IMR-90 (cell line): ENCODE results near the gene CHST3. TPM values are rescaled to one million over a fixed set of nuclear protein-coding genes. Genes with fewer than 3 reads are reported as not detected.
A peak's percentile ranks its signal among the peaks of the same experiment; 100 is the strongest.

Experiments used
- ATAC-seq: fragments of 200-7000 bp; cut with Tn5 transposase; 2 replicates; pipeline ENCODE4 v1.9.1; 2020; ENCODE audit warnings: low read depth, mild to moderate bottlenecking, moderate library complexity
- BruUV-seq: library from RNA; stranded (reverse); fragments of 400-500 nt; replicated peaks from 2 replicates; lab custom pipeline; 2021; lab: Mats Ljungman, UMichigan
- CTCF ChIA-PET: fragments of 300-600 bp; formaldehyde crosslinking; extraction: SDS; loops from one replicate; lab custom pipeline; 2021; ENCODE audit warnings: antibody characterized with exemption; lab: Yijun Ruan, JAX
- POLR2A ChIA-PET: fragments of 300-600 bp; sonication (Branson Sonifier 250); formaldehyde crosslinking; loops from one replicate; lab custom pipeline; 2022; ENCODE audit warnings: antibody characterized with exemption; ENCODE audit not compliant: unreplicated experiment; lab: Charles Lee
- DNase-seq: peaks from one replicate; pipeline ENCODE4 v3.0.0; 2013
- H2AFZ ChIP-seq: replicated peaks from 2 replicates; pipeline ENCODE3; 2013; ENCODE audit warnings: low read length, mild to moderate bottlenecking; ENCODE audit not compliant: poor library complexity
- H2AK5ac ChIP-seq: 2 replicates; pipeline ENCODE4 v1.6.1; 2013; ENCODE audit warnings: low read depth, low read length, inconsistent platforms
- H2AK9ac ChIP-seq: replicated peaks from 2 replicates; pipeline ENCODE3; 2013; ENCODE audit warnings: mild to moderate bottlenecking, low read depth, low read length, moderate library complexity; ENCODE audit not compliant: poor library complexity
- H2BK120ac ChIP-seq: 2 replicates; pipeline ENCODE4 v1.6.1; 2013; ENCODE audit warnings: low read depth, low read length, inconsistent platforms
- H2BK15ac ChIP-seq: 3 replicates; pipeline ENCODE4 v1.6.1; 2013; ENCODE audit warnings: low read depth, low read length, inconsistent platforms
- H2BK20ac ChIP-seq: 2 replicates; pipeline ENCODE4 v1.6.1; 2013; ENCODE audit warnings: low read depth, mild to moderate bottlenecking, inconsistent platforms, low read length, moderate library complexity
- H2BK5ac ChIP-seq: 2 replicates; pipeline ENCODE4 v1.6.1; 2013; ENCODE audit warnings: mild to moderate bottlenecking, low read depth, low read length, inconsistent platforms; ENCODE audit not compliant: poor library complexity, severe bottlenecking
- H3K14ac ChIP-seq: replicated peaks from 2 replicates; pipeline ENCODE4 v1.6.1; 2013; ENCODE audit warnings: low read depth, low read length, inconsistent platforms
- H3K18ac ChIP-seq: 2 replicates; pipeline ENCODE4 v1.6.1; 2013; ENCODE audit warnings: low read depth, low read length, control low read depth
- H3K23ac ChIP-seq: 2 replicates; pipeline ENCODE4 v1.6.1; 2013; ENCODE audit warnings: low read depth, low read length, inconsistent platforms
- H3K27ac ChIP-seq: 2 replicates; pipeline ENCODE4 v1.5.1; 2013; ENCODE audit warnings: mild to moderate bottlenecking, control low read depth, low read length; ENCODE audit not compliant: insufficient read depth
- H3K27me3 ChIP-seq: 2 replicates; pipeline ENCODE4 v1.6.1; 2013; ENCODE audit warnings: low read length; ENCODE audit not compliant: control insufficient read depth, insufficient read depth
- H3K36me3 ChIP-seq: 2 replicates; pipeline ENCODE4 v1.6.1; 2013; ENCODE audit warnings: low read length, mixed read lengths; ENCODE audit not compliant: control insufficient read depth, insufficient read depth
- H3K4ac ChIP-seq: 2 replicates; pipeline ENCODE4 v1.6.1; 2013; ENCODE audit warnings: low read depth, low read length, inconsistent platforms
- H3K4me1 ChIP-seq: 2 replicates; pipeline ENCODE4 v1.6.1; 2013; ENCODE audit warnings: low read length, mixed read lengths; ENCODE audit not compliant: control insufficient read depth, insufficient read depth
- H3K4me2 ChIP-seq: 2 replicates; pipeline ENCODE4 v1.6.1; 2013; ENCODE audit warnings: low read depth, mild to moderate bottlenecking, control low read depth, low read length, moderate library complexity
- H3K4me3 ChIP-seq: 2 replicates; pipeline ENCODE4 v1.5.1; 2013; ENCODE audit warnings: low read depth, mild to moderate bottlenecking, control low read depth, low read length, moderate library complexity; ENCODE audit not compliant: insufficient read depth
- H3K56ac ChIP-seq: 2 replicates; pipeline ENCODE4 v1.6.1; 2013; ENCODE audit warnings: low read length, inconsistent platforms; ENCODE audit not compliant: insufficient read depth; ENCODE audit errors: extremely low read depth
- H3K79me1 ChIP-seq, 2 experiments: 2 replicates each; pipeline ENCODE4 v1.6.1; 2013; ENCODE audit warnings: low read length in 2 of 2, inconsistent platforms in 1 of 2, low read depth in 1 of 2
- H3K9ac ChIP-seq: 2 replicates; pipeline ENCODE4 v1.6.1; 2013; ENCODE audit warnings: low read depth, low read length, control low read depth
- H3K9me1 ChIP-seq: 2 replicates; pipeline ENCODE4 v1.6.1; 2013; ENCODE audit warnings: low read length, inconsistent platforms; ENCODE audit not compliant: insufficient read depth
- H3K9me3 ChIP-seq: 2 replicates; pipeline ENCODE4 v1.6.1; 2013; ENCODE audit warnings: low read length; ENCODE audit not compliant: control insufficient read depth, insufficient read depth
- H4K20me1 ChIP-seq: 2 replicates; pipeline ENCODE4 v1.6.1; 2013; ENCODE audit warnings: low read length, inconsistent platforms; ENCODE audit not compliant: insufficient read depth
- H4K5ac ChIP-seq: 2 replicates; pipeline ENCODE4 v1.6.1; 2013; ENCODE audit warnings: mild to moderate bottlenecking, low read depth, low read length, control low read depth
- H4K8ac ChIP-seq, 2 experiments: 2 replicates each; pipeline ENCODE4 v1.6.1; 2013; ENCODE audit warnings: low read depth in 2 of 2, low read length in 2 of 2, control low read depth in 1 of 2, inconsistent platforms in 1 of 2
- H4K91ac ChIP-seq: 2 replicates; pipeline ENCODE4 v1.6.1; 2013; ENCODE audit warnings: low read depth, low read length, inconsistent platforms; ENCODE audit not compliant: insufficient read depth
- MAZ ChIP-seq: IDR thresholded peaks from 2 replicates; pipeline ENCODE4 v1.6.1; 2012; ENCODE audit warnings: low read depth, mild to moderate bottlenecking, low read length, improper control_type of control experiment, moderate library complexity, borderline replicate concordance
- RCOR1 ChIP-seq: IDR thresholded peaks from 2 replicates; pipeline ENCODE4 v1.6.1; 2012; ENCODE audit warnings: mild to moderate bottlenecking, low read length, improper control_type of control experiment; ENCODE audit not compliant: insufficient replicate concordance
- RFX5 ChIP-seq: IDR thresholded peaks from 2 replicates; pipeline ENCODE4 v1.8.0; 2012; ENCODE audit warnings: low read depth, mild to moderate bottlenecking, low read length, moderate library complexity
- SMC3 ChIP-seq: fragments of 150-350 bp; IDR thresholded peaks from 2 replicates; pipeline ENCODE4 v1.6.1; 2016; ENCODE audit warnings: low read depth, mild to moderate bottlenecking, antibody characterized with exemption, low read length, moderate library complexity
- WGBS, 2 experiments: methylation state at CpG; one replicate each; pipeline versions ENCODE4 v1.1.5 to v1.1.7; 2013; ENCODE audit warnings: missing lambda C conversion rate in 2 of 2; ENCODE audit not compliant: insufficient read length in 1 of 2; ENCODE audit errors: extremely low coverage in 2 of 2; 5-methylcytosine and 5-hydroxymethylcytosine counted together
- dilution Hi-C: fragments of 300-500 bp; cut with HindIII; formaldehyde crosslinking; loops from one replicate; pipeline ENCODE4 v1.14.3; 2018; ENCODE audit warnings: low sequenced_read_pairs; ENCODE audit not compliant: unreplicated experiment
- in situ Hi-C: fragments of 300-500 bp; cut with MboI; formaldehyde crosslinking; loops from 3 replicates; pipeline ENCODE4 v1.14.3; 2019; ENCODE audit warnings: low sequenced_read_pairs, inconsistent platforms, mixed read lengths
- intact Hi-C: fragments of 100-400 bp; cut with micrococcal nuclease; formaldehyde crosslinking; loops from 2 replicates; pipeline ENCODE4 v1.10.0; 2022
- polyA plus RNA-seq, 3 experiments: library from polyadenylated mRNA; depleted of rRNA; stranded (reverse); fragments of >200 nt; gene quantifications; 2 replicates each; pipeline ENCODE4 v1.2.3, GENCODE V29; 2012; ENCODE audit warnings: low replicate concordance in 1 of 3
- total RNA-seq: library from RNA; depleted of rRNA; stranded (reverse); fragments of >200 nt; gene quantifications from 2 replicates; pipeline ENCODE4 v1.2.3, GENCODE V29; 2012
- TF ChIP-seq, protein P1 (sequence below): conservative IDR thresholded peaks from 2 replicates; pipeline ENCODE4 v1.5.1; 2012; ENCODE audit warnings: mild to moderate bottlenecking, low read depth, low read length, improper control_type of control experiment
- TF ChIP-seq, protein P2 (sequence below): fragments of 150-350 bp; IDR thresholded peaks from 2 replicates; pipeline ENCODE4 v1.6.1; 2016; ENCODE audit warnings: low read depth, mild to moderate bottlenecking, low read length, moderate library complexity, borderline replicate concordance

Gene CHST3
- total and polyA plus RNA-seq, 2 of the 4 experiments (the other 2 are of a cell fraction): 8.6 to 9.0 TPM

DNA sequence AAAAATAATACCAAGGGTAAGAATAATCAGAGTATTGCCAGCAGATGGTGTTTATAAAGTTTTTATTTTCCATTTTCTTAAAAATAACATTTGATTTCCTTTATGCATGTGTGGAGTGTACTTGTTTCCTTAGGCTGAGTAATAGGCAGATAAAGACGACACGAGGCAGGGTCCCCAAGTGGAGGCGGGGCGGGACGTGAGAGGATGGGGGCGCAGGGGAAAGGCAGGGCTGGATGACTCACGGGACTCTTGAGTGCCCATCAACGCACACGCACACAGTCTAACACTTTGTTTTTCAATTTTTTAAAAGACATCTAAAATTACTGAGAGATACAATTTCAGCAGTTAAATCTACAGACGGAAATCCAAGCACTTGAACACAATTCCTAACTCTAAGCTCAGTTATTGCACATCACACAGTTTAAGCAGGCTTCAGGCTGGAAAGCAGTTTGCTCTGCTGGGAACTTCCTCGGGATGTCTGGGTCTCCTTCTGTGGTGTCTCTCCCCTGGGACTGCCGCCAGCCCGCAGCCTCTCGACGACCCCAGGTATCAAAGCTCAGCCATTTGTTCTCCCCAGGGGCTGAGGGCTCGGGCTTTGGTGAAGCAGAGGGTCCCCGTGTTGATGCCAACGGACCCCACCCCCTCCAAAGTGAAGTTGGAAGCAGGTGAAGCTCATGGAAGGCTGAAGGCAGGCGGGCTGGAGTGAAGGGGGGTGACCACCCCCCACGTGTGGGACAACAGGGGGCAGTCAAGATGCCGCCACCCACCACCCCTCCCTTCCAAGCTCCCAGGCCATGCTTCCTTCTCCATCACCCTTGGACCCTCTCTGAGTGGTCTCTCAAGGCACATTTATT, 95.0 kb downstream of the CHST3 start:
- Histone ChIP-seq H2AK5ac (no peak overlapping the region), H3K79me1 (no peaks in the 10 kb centered on the region), H4K5ac (no peak overlapping the region), H3K56ac (no peak overlapping the region), H3K9me3 (no peaks in the 10 kb centered on the region), H3K9me1 (no peaks in the 10 kb centered on the region), H2AFZ (no peak overlapping the region), H2BK20ac (no peak overlapping the region), H3K4ac (no peak overlapping the region), H3K18ac (no peak overlapping the region), H3K4me1 (no peaks in the 10 kb centered on the region), H3K23ac (no peak overlapping the region), H2BK120ac (no peak overlapping the region), H2BK5ac (no peak overlapping the region), H4K91ac (no peak overlapping the region), H3K27me3 (peaks cover 52% of the 10 kb centered on the region), H3K4me2 (peak overlapping the region; percentile 10; the same call in 1 of the 2 replicates), H2AK9ac (no peak overlapping the region), H3K27ac (no peak overlapping the region), H3K9ac (no peak overlapping the region), H3K36me3 (no peaks in the 10 kb centered on the region), H3K4me3 (no peak overlapping the region), H4K8ac (no peak overlapping the region), H2BK15ac (no peak overlapping the region), H4K20me1 (no peaks in the 10 kb centered on the region), H3K14ac (no peak overlapping the region)
- BruUV-seq: no TSS peak
- TF ChIP-seq, protein P1, sequence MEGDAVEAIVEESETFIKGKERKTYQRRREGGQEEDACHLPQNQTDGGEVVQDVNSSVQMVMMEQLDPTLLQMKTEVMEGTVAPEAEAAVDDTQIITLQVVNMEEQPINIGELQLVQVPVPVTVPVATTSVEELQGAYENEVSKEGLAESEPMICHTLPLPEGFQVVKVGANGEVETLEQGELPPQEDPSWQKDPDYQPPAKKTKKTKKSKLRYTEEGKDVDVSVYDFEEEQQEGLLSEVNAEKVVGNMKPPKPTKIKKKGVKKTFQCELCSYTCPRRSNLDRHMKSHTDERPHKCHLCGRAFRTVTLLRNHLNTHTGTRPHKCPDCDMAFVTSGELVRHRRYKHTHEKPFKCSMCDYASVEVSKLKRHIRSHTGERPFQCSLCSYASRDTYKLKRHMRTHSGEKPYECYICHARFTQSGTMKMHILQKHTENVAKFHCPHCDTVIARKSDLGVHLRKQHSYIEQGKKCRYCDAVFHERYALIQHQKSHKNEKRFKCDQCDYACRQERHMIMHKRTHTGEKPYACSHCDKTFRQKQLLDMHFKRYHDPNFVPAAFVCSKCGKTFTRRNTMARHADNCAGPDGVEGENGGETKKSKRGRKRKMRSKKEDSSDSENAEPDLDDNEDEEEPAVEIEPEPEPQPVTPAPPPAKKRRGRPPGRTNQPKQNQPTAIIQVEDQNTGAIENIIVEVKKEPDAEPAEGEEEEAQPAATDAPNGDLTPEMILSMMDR: no peak
- TF ChIP-seq, protein P2, sequence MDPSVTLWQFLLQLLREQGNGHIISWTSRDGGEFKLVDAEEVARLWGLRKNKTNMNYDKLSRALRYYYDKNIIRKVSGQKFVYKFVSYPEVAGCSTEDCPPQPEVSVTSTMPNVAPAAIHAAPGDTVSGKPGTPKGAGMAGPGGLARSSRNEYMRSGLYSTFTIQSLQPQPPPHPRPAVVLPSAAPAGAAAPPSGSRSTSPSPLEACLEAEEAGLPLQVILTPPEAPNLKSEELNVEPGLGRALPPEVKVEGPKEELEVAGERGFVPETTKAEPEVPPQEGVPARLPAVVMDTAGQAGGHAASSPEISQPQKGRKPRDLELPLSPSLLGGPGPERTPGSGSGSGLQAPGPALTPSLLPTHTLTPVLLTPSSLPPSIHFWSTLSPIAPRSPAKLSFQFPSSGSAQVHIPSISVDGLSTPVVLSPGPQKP: no peak
- TF ChIP-seq MAZ: no peak
- TF ChIP-seq RCOR1: no peak
- no peak for TF ChIP-seq SMC3
- TF ChIP-seq RFX5: no peak
- 38% methylated on average over 3 of the region's 21 CpGs; no CpG with 5 or more reads in 1 of the 2 experiments for WGBS, 2 experiments
- POLR2A ChIA-PET: no interaction called here
- dilution Hi-C loops (no loop called here), intact Hi-C loops (no loop called here), in situ Hi-C loops (loop anchor here (10.0 kb wide), 1 partner anchor 276 kb away; no protein-coding TSS in a partner anchor)
- ATAC-seq: peak; percentile 41; the same call in 1 of the 2 replicates
- CTCF ChIA-PET: no interaction called here
- DNase-seq: no peak
